Adrenal gland (tissue), 5 donors: ENCODE results near the gene OR52K1.

Experiments used
- POLR2A ChIP-seq, 2 donors: fragments of 450-650 bp; IDR thresholded peaks; one replicate each; pipeline ENCODE4 v1.6.1; 2017; ENCODE audit warnings: antibody characterized with exemption in 2 of 2, mild to moderate bottlenecking in 2 of 2, moderate library complexity in 1 of 2
- TF ChIP-seq, protein P1 (sequence below), 6 experiments: fragments of 450-650 bp in 4 of 6; fragments of 200-600 bp in 2 of 6; sonication (generic) in 1 of 6; IDR thresholded peaks; 1 replicate in 5 of 6; 2 replicates in 1 of 6; pipeline versions ENCODE4 v1.5.1 to v1.8.0; 2016 to 2021; ENCODE audit warnings: antibody characterized with exemption in 6 of 6, mild to moderate bottlenecking in 2 of 6, moderate library complexity in 1 of 6
- donor health status: DM: no; HTN: no; CAD: no.

DNA sequence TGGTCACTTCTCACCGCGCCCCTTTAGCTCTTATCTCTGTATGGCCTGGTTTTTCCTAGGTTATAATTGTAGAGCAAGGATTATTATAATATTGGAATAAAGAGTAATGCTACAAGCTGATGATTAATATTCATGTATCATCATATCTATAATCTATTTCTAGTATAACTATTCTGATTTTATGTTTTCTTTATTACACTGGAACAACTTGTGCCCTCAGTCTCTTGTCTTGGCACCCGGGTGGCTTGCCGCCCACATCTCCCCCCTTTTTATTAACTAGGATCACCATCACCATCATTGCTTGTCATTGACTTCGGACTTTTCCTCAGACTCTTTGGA lies 11.0 kb downstream of the OR52K1 start:
- TF ChIP-seq, protein P1, sequence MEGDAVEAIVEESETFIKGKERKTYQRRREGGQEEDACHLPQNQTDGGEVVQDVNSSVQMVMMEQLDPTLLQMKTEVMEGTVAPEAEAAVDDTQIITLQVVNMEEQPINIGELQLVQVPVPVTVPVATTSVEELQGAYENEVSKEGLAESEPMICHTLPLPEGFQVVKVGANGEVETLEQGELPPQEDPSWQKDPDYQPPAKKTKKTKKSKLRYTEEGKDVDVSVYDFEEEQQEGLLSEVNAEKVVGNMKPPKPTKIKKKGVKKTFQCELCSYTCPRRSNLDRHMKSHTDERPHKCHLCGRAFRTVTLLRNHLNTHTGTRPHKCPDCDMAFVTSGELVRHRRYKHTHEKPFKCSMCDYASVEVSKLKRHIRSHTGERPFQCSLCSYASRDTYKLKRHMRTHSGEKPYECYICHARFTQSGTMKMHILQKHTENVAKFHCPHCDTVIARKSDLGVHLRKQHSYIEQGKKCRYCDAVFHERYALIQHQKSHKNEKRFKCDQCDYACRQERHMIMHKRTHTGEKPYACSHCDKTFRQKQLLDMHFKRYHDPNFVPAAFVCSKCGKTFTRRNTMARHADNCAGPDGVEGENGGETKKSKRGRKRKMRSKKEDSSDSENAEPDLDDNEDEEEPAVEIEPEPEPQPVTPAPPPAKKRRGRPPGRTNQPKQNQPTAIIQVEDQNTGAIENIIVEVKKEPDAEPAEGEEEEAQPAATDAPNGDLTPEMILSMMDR (IDR thresholded peaks at IDR 0.05), result no peak
- TF ChIP-seq POLR2A (IDR thresholded peaks at IDR 0.05), result no peak
